Stomach smooth muscle (tissue), 2 donors: ENCODE data around the gene CCDC141.
A peak's percentile ranks its signal among the peaks of the same experiment; 100 is the strongest.

Experiments
- H3K27ac ChIP-seq: one replicate; pipeline ENCODE4 v1.7.0; 2013; ENCODE audit warnings: mild to moderate bottlenecking, low read length, inconsistent platforms
- H3K27me3 ChIP-seq, 2 donors: one replicate each; pipeline ENCODE4 v1.7.0; 2013; ENCODE audit warnings: low read length in 2 of 2; ENCODE audit not compliant: insufficient read depth in 2 of 2, control insufficient read depth in 1 of 2
- H3K36me3 ChIP-seq, 2 donors: one replicate each; pipeline ENCODE4 v1.7.0; 2013; ENCODE audit warnings: low read length in 2 of 2; ENCODE audit not compliant: control insufficient read depth in 2 of 2, insufficient read depth in 2 of 2
- H3K4me1 ChIP-seq: one replicate; pipeline ENCODE4 v1.7.0; 2013; ENCODE audit warnings: low read length; ENCODE audit not compliant: control insufficient read depth, insufficient read depth
- H3K4me3 ChIP-seq, 2 donors: one replicate each; pipeline ENCODE4 v1.7.0; 2013; ENCODE audit warnings: low read length in 2 of 2
- H3K9ac ChIP-seq, 2 donors: one replicate each; pipeline ENCODE4 v1.7.0; 2013; ENCODE audit warnings: low read length in 2 of 2, mild to moderate bottlenecking in 1 of 2
- H3K9me3 ChIP-seq, 2 donors: one replicate each; pipeline ENCODE4 v1.7.0; 2013; ENCODE audit warnings: low read length in 2 of 2; ENCODE audit not compliant: control insufficient read depth in 2 of 2
- donor health status: healthy.
- donor health status: Pancreatic carcinoma.

CCDC141 gene

DNA sequence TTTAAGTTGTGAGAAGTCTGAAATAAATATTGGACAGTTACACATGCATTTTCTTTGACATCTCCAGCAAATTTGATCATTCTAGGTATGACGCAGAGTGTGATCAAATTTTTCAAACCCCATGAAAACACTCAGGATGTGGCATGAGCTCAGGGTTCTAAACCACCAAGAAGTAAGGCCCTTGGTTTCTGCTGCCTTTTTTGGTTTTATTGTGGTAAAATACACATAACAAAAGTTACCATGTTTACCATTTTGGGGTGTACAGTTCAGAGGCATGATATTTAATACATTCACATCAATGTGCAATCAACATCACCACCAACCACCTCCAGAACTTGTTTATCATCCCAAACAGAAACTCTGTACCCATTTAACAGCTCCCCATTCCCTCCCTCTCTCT, 178.4 kb downstream of the CCDC141 start:
- Histone ChIP-seq H3K4me3 (no peak overlapping the region), H3K36me3 (no peaks in the 10 kb centered on the region), H3K9ac (no peak overlapping the region), H3K27ac (no peak overlapping the region), H3K9me3 (no peaks in the 10 kb centered on the region), H3K4me1 (peaks cover 3% of the 10 kb centered on the region), H3K27me3 (no peaks in the 10 kb centered on the region)

DNA sequence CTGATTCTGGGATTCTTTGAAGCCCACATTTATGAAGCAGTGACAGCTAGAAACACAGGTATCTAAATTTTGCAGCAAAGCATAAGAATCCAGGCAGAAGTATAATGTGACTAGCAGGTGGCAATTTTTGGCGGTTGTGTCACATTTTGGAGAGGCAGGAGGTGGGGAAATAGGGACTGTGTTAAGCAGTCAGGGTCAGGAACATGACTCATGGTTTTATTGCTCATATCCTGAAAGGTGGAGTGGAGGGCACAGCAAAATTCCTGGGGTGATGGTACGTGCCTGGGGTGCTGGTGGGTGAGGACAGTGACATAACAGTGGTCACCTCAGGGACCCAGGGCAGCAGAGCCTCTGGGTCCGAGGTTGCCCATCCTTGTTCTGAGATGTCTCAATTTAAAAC, 179.2 kb downstream of the CCDC141 start:
- Histone ChIP-seq H3K27me3 (no peaks in the 10 kb centered on the region), H3K9me3 (no peaks in the 10 kb centered on the region), H3K4me3 (no peak overlapping the region), H3K4me1 (peaks cover 3% of the 10 kb centered on the region), H3K9ac (no peak overlapping the region), H3K27ac (no peak overlapping the region), H3K36me3 (no peaks in the 10 kb centered on the region)

DNA sequence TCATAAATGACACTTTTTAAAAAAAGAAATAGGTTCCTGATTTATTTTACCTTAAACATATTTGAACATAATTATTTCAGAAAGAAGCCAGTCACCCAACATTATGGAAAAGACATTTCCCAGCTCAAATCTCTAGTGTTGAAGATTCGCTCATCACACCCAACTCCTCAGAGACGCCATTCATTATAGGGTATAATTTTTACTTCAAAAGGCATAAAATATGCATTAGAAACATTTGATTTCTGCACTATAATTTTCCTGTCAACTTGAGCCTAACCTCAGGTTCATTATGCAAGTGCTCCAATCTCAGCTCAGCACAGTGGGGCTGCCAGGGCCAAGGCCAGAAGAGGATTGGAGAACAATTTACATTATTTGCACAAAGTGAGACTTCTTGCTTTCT, 183.9 kb downstream of the CCDC141 start:
- H3K9ac ChIP-seq = no peak overlapping the region
- H3K9me3 ChIP-seq = no peaks in the 10 kb centered on the region
- no peaks in the 10 kb centered on the region for H3K27me3 ChIP-seq
- H3K4me1 ChIP-seq = peaks cover 23% of the 10 kb centered on the region
- no peak overlapping the region for H3K27ac ChIP-seq
- H3K36me3 ChIP-seq = no peaks in the 10 kb centered on the region
- no peak overlapping the region for H3K4me3 ChIP-seq

DNA sequence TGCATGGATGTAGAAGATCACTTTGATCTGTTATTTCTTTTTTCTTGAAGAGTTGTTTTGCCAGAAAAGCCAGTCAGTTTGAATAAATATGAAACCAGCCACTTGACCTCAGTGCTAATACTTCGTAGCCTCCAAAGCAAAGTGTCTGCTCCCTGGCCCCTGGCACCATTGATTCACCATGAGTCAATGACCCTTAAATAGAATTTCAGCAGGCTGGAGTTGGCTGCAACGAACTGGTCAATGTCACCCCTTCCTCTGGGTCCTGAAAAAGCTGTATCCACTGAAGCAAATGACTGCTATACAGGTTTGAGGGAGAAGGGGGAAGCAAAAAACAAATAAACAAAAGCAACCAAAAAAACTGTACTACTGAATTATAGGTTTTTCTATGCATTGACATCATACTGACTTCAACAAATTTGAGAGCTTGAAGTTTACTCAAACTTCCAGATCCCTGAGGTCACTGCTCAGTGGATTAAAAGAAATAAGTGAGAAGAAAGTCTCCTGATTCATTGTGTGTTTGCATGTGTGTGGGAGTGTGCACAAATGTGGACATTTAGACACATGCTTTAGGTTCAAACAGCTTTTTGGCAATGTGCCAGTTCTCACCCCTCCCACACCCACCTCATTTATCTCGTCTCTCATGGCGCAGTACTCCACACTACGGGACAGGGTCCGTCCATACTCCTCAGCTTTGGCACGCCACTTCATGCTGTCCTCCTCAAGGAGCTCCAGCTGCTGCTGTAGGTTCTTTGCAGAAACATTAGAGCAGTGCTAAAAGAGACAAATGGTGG, 184.6 kb downstream of the CCDC141 start:
- H3K27ac ChIP-seq = no peak overlapping the region
- no peak overlapping the region for H3K9ac ChIP-seq
- H3K4me3 ChIP-seq = no peak overlapping the region

DNA sequence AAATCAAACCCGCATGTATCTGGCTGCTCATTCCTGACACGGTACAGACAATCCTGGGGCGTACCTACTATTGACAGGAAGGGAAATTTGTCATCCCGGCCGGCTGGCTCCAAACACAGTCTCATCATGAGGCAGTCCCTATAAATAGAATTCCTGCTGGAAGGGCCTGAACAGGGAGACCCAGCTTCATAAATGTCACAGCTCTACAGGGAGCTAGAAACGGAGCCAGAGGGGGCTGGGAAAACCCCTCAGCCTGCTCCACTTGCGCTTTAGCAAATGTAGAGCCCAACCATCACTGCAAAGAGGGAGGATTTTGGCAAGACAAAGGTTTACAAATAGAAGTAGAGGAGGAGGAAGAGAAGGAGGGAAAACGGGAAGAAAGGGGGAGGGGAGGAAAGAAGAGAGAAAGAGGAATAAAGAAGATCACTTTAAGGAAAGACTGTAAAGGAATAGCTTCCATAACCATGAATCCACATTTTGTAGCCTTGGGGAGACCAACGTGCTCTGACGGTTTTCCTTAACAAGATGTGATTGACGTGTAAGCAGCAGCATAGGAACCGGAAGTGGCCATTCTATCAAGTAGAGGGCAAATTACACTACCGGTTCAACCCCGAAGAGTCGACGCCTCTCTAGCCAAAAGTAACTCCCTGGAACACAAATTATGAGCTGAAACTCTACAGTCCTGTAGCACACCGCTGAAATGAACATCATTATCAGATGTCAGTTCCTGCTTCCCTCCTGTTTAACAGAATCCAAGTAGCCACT, 185.9 kb downstream of the CCDC141 start:
- no peaks in the 10 kb centered on the region for H3K27me3 ChIP-seq
- H3K4me1 ChIP-seq = peaks cover 32% of the 10 kb centered on the region
- no peaks in the 10 kb centered on the region for H3K9me3 ChIP-seq
- H3K4me3 ChIP-seq = peak overlapping the region; percentile 50 to 57
- H3K27ac ChIP-seq = peak overlapping the region; percentile 69
- H3K9ac ChIP-seq = peak overlapping the region in 1 of 2 donors; percentile 21
- no peaks in the 10 kb centered on the region for H3K36me3 ChIP-seq

More for the DNA sequence above, 184.6 kb downstream of the CCDC141 start:
- no peaks in the 10 kb centered on the region for H3K9me3 ChIP-seq
- no peaks in the 10 kb centered on the region for H3K36me3 ChIP-seq
- H3K4me1 ChIP-seq = peaks cover 23% of the 10 kb centered on the region
- H3K27me3 ChIP-seq = no peaks in the 10 kb centered on the region

DNA sequence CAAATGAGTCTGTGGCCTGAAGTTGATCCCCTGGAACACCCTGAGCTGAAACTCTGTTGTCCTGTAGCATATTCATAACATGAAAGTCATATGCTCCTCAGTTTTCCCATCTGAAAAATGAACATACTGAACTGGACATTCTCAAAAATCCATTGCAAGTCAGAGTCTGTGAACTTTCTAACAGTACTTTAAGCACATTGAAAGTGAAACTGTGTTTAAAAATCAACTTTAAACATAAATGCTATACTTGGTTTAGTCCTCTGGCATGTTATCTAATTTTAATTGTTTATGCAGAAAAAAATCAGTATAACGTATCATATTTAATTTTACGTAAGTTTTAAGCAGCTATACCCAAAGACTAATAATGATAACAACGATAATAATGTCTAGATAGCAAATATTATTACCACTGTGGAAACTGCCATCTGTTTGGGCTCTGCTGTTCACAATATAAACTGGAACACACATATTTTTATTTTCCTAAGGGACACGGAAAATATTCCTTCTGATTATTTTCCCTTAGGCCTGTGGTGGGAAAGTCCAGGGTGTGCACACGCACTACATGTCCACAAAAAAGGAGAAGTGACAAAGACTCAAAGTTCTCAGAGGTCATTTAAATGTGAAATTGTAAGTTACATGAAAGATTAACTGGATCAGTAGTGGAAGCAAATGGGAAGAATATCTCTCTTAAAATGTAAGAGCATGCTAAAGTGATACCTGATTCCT, 186.6 kb downstream of the CCDC141 start:
- no peaks in the 10 kb centered on the region for H3K27me3 ChIP-seq
- H3K9ac ChIP-seq = peak overlapping the region; percentile 13 to 21
- peak overlapping the region; percentile 69 for H3K27ac ChIP-seq
- H3K4me1 ChIP-seq = peaks cover 32% of the 10 kb centered on the region
- H3K4me3 ChIP-seq = peak overlapping the region; percentile 50 to 57
- H3K9me3 ChIP-seq = no peaks in the 10 kb centered on the region
- no peaks in the 10 kb centered on the region for H3K36me3 ChIP-seq

DNA sequence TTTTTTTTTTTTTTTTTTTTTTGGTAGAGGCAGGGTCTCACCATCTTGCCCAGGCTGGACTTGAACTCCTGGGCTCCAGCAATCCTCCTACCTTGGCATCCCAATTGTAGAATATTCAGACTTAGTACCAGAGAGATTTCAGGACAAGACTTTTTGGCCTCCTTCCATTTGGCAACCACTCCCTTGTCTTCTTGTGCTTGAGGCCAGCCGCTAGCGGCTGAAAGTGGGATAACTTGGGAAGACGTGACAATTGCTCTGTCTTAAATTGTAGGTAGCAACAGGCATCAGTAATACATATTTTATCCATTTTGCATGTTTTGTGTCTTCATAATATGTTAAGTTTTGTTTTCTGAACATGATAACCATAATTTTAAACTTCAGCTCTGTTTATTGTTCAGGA, 189.4 kb downstream of the CCDC141 start:
- H3K27ac ChIP-seq = no peak overlapping the region
- H3K4me1 ChIP-seq = peaks cover 31% of the 10 kb centered on the region
- no peaks in the 10 kb centered on the region for H3K36me3 ChIP-seq
- no peak overlapping the region for H3K4me3 ChIP-seq
- H3K9ac ChIP-seq = no peak overlapping the region
- H3K27me3 ChIP-seq = no peaks in the 10 kb centered on the region
- H3K9me3 ChIP-seq = no peaks in the 10 kb centered on the region

DNA sequence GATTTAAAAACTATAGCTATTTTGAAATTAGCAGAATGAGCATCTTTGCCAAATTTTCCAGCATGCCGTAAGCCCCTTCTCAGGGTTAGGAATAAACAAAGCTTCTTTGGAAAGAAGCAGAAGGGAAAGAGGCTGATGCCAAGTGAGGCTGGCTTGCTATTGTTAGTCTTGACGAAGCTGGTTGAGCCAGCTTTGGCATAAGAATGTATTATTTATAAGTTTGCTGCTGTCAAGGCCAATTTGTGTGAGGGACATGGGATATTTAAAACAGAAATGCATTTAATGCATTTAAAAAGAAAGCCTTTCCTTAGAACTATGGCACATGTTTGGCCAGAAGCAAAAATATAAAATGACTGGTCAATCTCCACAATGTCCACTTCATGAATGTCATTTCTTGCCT, 190.2 kb downstream of the CCDC141 start:
- Histone ChIP-seq H3K27me3 (no peaks in the 10 kb centered on the region), H3K27ac (no peak overlapping the region), H3K36me3 (no peaks in the 10 kb centered on the region), H3K9ac (no peak overlapping the region), H3K9me3 (no peaks in the 10 kb centered on the region), H3K4me3 (no peak overlapping the region), H3K4me1 (peaks cover 28% of the 10 kb centered on the region)

DNA sequence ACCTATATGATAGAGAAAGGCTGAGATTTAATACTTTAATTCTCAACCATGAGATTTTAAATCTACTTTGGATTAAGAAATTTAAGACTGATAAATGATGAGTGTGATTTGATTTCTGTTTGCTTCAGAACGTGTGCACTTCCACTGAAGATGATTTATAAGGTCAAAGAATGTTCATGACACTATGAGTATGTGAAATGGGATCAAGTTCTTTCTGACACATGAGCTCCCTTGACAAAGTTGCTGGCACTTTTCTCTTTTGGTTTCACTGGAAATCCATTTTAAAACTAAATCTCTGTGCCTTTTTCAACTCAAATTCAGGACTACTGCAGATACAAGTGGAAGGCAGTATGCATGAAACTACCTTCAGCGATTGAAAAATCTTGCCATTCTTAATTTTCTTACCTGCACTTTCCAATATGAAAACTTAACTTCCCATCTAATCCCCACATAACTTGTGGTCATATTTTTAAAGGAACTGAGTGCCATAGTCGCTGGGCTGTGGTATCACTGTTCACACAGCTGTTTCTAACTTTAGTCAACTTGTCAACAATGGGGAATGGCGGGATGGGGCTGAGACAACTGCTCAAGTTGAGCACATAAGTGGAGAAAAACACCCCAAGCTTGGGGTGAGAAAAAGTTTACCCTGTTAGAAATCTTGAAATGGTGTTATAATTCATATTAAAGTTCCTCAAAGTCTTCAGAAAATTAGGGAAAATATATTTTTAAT, 190.9 kb downstream of the CCDC141 start:
- Histone ChIP-seq H3K9me3 (no peaks in the 10 kb centered on the region), H3K4me3 (no peak overlapping the region), H3K4me1 (peaks cover 22% of the 10 kb centered on the region)

DNA sequence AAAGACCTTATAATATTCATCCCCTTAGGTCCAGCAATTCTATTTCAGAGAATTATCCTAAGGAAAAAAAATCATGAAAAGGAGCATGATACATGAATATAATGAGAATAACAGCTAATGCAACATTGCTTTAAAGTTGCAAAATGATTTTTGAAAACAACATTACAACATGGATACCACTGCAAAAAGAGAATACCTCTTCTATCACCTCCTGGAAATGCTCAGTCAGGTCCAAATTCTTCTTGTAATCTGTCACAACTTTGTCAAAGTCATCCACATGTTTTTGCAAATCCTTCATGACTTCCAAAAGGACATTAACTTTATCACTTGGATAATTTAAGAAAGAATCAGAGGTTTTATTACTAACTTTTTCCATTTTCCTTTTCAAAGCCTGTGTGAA, 194.8 kb downstream of the CCDC141 start:
- Histone ChIP-seq H3K9ac (no peak overlapping the region), H3K4me1 (peaks cover 9% of the 10 kb centered on the region), H3K9me3 (no peaks in the 10 kb centered on the region), H3K36me3 (no peaks in the 10 kb centered on the region), H3K4me3 (no peak overlapping the region), H3K27ac (no peak overlapping the region), H3K27me3 (no peaks in the 10 kb centered on the region)

More for the DNA sequence above, 190.9 kb downstream of the CCDC141 start:
- H3K9ac ChIP-seq = no peak overlapping the region
- no peaks in the 10 kb centered on the region for H3K27me3 ChIP-seq
- no peak overlapping the region for H3K27ac ChIP-seq
- no peaks in the 10 kb centered on the region for H3K36me3 ChIP-seq
